Measurements from ENCODE around the gene FKBP2. TPM values are rescaled to one million over a fixed set of nuclear protein-coding genes. Genes with fewer than 3 reads are reported as not detected.

Gene FKBP2
- total RNA-seq, 1 experiment from 2014 or later: 84.2 TPM

- BruUV-seq (replicated peaks): no TSS peak
- peak in 1 of 2 experiments; percentile 34 for DNase-seq
- Histone ChIP-seq H2AFZ (no peak overlapping the region), H3K27ac (no peak overlapping the region), H3K4me3 (no peak overlapping the region), H3K4me2 (no peak overlapping the region), H3K4me1 (replicated peaks; ENCODE audit: insufficient read depth) (no peaks in the 10 kb centered on the region), H3K79me2 (ENCODE audit: low read depth) (no peaks in the 10 kb centered on the region), H3F3A (ENCODE audit: insufficient read depth, low read depth) (peaks cover 10% of the 10 kb centered on the region), H3K9me2 (ENCODE audit: insufficient read depth) (no peaks in the 10 kb centered on the region), H3K9me3 (ENCODE audit: insufficient read depth, low read depth) (no peaks in the 10 kb centered on the region), H4K20me1 (ENCODE audit: insufficient read depth) (no peaks in the 10 kb centered on the region), H3K27me3 (ENCODE audit: insufficient read depth, low read depth) (no peaks in the 10 kb centered on the region), H3K36me3 (ENCODE audit: low read depth) (peaks cover 9% of the 10 kb centered on the region; the same call in 1 of the 2 replicates)
- POLR2A ChIA-PET (ENCODE audit: unreplicated experiment): no interaction called here
- TF ChIP-seq EZH2 (IDR thresholded peaks at IDR 0.05; ENCODE audit: low read depth) (no peak), CTCF (conservative IDR thresholded peaks at IDR 0.05) (no peak)
- CTCF ChIA-PET: no interaction called here
- intact Hi-C loops (cut with micrococcal nuclease; ENCODE audit: unreplicated experiment): no loop called here
Observed at GRCh38 chr11:64262271-64263002, 21.5 kb downstream of the FKBP2 start.

- CTCF ChIA-PET: no interaction called here
- DNase-seq: peak in 1 of 2 experiments; percentile 31
- H3K9me2 ChIP-seq (ENCODE audit: insufficient read depth): no peaks in the 10 kb centered on the region
- BruUV-seq (replicated peaks): no TSS peak
- no peaks in the 10 kb centered on the region for H4K20me1 ChIP-seq (ENCODE audit: insufficient read depth)
- no peaks in the 10 kb centered on the region for H3K27me3 ChIP-seq (ENCODE audit: insufficient read depth, low read depth)
- H2AFZ ChIP-seq: no peak overlapping the region
- H3K27ac ChIP-seq: no peak overlapping the region
- TF ChIP-seq EZH2 (IDR thresholded peaks at IDR 0.05; ENCODE audit: low read depth): no peak
- TF ChIP-seq CTCF (conservative IDR thresholded peaks at IDR 0.05): no peak
- no peak overlapping the region for H3K4me3 ChIP-seq
- peaks cover 19% of the 10 kb centered on the region for H3F3A ChIP-seq (ENCODE audit: insufficient read depth, low read depth)
- peaks cover 8% of the 10 kb centered on the region for H3K4me1 ChIP-seq (replicated peaks; ENCODE audit: insufficient read depth)
- intact Hi-C loops (cut with micrococcal nuclease; ENCODE audit: unreplicated experiment): no loop called here
- H3K4me2 ChIP-seq: no peak overlapping the region
- H3K9me3 ChIP-seq (ENCODE audit: insufficient read depth, low read depth): no peaks in the 10 kb centered on the region
- peaks cover 9% of the 10 kb centered on the region; the same call in 1 of the 2 replicates for H3K36me3 ChIP-seq (ENCODE audit: low read depth)
- H3K79me2 ChIP-seq (ENCODE audit: low read depth): no peaks in the 10 kb centered on the region
- POLR2A ChIA-PET (ENCODE audit: unreplicated experiment): no interaction called here
Observed at GRCh38 chr11:64263021-64263946, 22.4 kb downstream of the FKBP2 start.

- peaks cover 9% of the 10 kb centered on the region; the same call in 1 of the 2 replicates for H3K36me3 ChIP-seq (ENCODE audit: low read depth)
- H3K4me3 ChIP-seq: no peak overlapping the region
- no peaks in the 10 kb centered on the region for H4K20me1 ChIP-seq (ENCODE audit: insufficient read depth)
- peaks cover 25% of the 10 kb centered on the region for H3F3A ChIP-seq (ENCODE audit: insufficient read depth, low read depth)
- H3K9me2 ChIP-seq (ENCODE audit: insufficient read depth): no peaks in the 10 kb centered on the region
- no peak overlapping the region for H3K27ac ChIP-seq
- CTCF ChIA-PET: interaction anchor here (0.6 kb wide), 1 partner anchor 919 kb away, joined by 8 read pairs; no protein-coding TSS in a partner anchor
- POLR2A ChIA-PET (ENCODE audit: unreplicated experiment): no interaction called here
- BruUV-seq (replicated peaks): no TSS peak
- H3K4me2 ChIP-seq: no peak overlapping the region
- no peaks in the 10 kb centered on the region for H3K79me2 ChIP-seq (ENCODE audit: low read depth)
- H3K4me1 ChIP-seq (replicated peaks; ENCODE audit: insufficient read depth): peaks cover 14% of the 10 kb centered on the region
- H3K9me3 ChIP-seq (ENCODE audit: insufficient read depth, low read depth): no peaks in the 10 kb centered on the region
- H3K27me3 ChIP-seq (ENCODE audit: insufficient read depth, low read depth): no peaks in the 10 kb centered on the region
- DNase-seq: no peak
- no peak for TF ChIP-seq CTCF (conservative IDR thresholded peaks at IDR 0.05)
- no peak for TF ChIP-seq EZH2 (IDR thresholded peaks at IDR 0.05; ENCODE audit: low read depth)
- no peak overlapping the region for H2AFZ ChIP-seq
- intact Hi-C loops (cut with micrococcal nuclease; ENCODE audit: unreplicated experiment): no loop called here
Observed at GRCh38 chr11:64263947-64264317, 23.0 kb downstream of the FKBP2 start.
